Measurements from ENCODE around the gene UCP1. TPM values are rescaled to one million over a fixed set of nuclear protein-coding genes. Genes with fewer than 3 reads are reported as not detected.
"Not testable (repeated sequence)": the region's sequence is repeated elsewhere in the genome, so short reads cannot be mapped to it uniquely, and the experiment has no call there.

The UCP1 gene
- total and polyA plus RNA-seq, 8 donors, result 0.11 TPM; not detected in 7

- whole genome bisulfite sequencing, 2 donors, result 0% methylated on average over 72 to 77 of the region's 77 CpGs
- Histone ChIP-seq H3K27me3 (no peaks in the 10 kb centered on the region), H3K27ac (peak within 1 kb of the TSS; percentile 46 to 77 (median 58)), H3K36me3 (no peaks in the 10 kb centered on the region), H3K9me3 (no peaks in the 10 kb centered on the region), H3K4me1 (peaks cover 0 to 13% (median 4%) of the 10 kb centered on the region in 3 donors), H3K4me3 (peak within 1 kb of the TSS; percentile 65 to 92 (median 84))
- DNase-seq (peak; percentile 97 to 100 (median 98)), FAIRE-seq (peak; percentile 93), ATAC-seq (peak; percentile 100)
- intact Hi-C loops (cut with DNase I), result no loop called here
- peak; percentile 69 to 88 (median 78) for TF ChIP-seq CTCF (IDR thresholded peaks at IDR 0.05)
Measured at GRCh38 chr4:140523857-140524742, 44.7 kb downstream of the UCP1 start, which contains the start of gene ELMOD2. Gene ELMOD2, plus strand, starts transcription at chr4:140524168. Its CDS starts 1,261 bp downstream, at chr4:140525429.

- peak overlapping the region in 1 of 4 donors; percentile 77 for H3K27ac ChIP-seq
- WGBS, 2 donors, result 4 to 5% methylated on average over 8 of the region's 8 CpGs
Measured at GRCh38 chr4:140523370-140523856, 45.3 kb downstream of the UCP1 start.

GRCh38 chr4:140515423-140515822 lies 53.3 kb downstream of the UCP1 start:
- TF ChIP-seq CTCF (IDR thresholded peaks at IDR 0.05), result no peak
- H3K4me1 ChIP-seq, result no peaks in the 10 kb centered on the region
- H3K4me3 ChIP-seq, result no peak overlapping the region
- no peaks in the 10 kb centered on the region for H3K9me3 ChIP-seq
- no peak for FAIRE-seq
- no peaks in the 10 kb centered on the region for H3K27me3 ChIP-seq
- 26 to 48% methylated on average over 1 of the region's 1 CpG for WGBS, 2 donors
- no peak for DNase-seq
- intact Hi-C loops (cut with DNase I), result no loop called here
- no peaks in the 10 kb centered on the region for H3K36me3 ChIP-seq
- no peak for ATAC-seq
- no peak overlapping the region for H3K27ac ChIP-seq

More at GRCh38 chr4:140523370-140523856, 45.3 kb downstream of the UCP1 start:
- peak overlapping the region; percentile 65 to 92 (median 84) for H3K4me3 ChIP-seq
- H3K9me3 ChIP-seq, result no peaks in the 10 kb centered on the region
- FAIRE-seq (no peak), DNase-seq (no peak), ATAC-seq (peak in 3 of 4 donors; percentile 11 to 20 (median 12))
- H3K27me3 ChIP-seq, result no peaks in the 10 kb centered on the region
- no peaks in the 10 kb centered on the region for H3K36me3 ChIP-seq
- no peak for TF ChIP-seq CTCF (IDR thresholded peaks at IDR 0.05)
- intact Hi-C loops (cut with DNase I), result no loop called here
- H3K4me1 ChIP-seq, result peaks cover 0 to 13% (median 4%) of the 10 kb centered on the region in 3 donors

GRCh38 chr4:140513765-140514164 lies 55.0 kb downstream of the UCP1 start:
- intact Hi-C loops (cut with DNase I); H3K36me3 ChIP-seq; FAIRE-seq; H3K27me3 ChIP-seq; H3K27ac ChIP-seq; H3K4me1 ChIP-seq; ATAC-seq; H3K9me3 ChIP-seq; DNase-seq; H3K4me3 ChIP-seq: not testable (repeated sequence)
- WGBS, 2 donors, result 90 to 96% methylated on average over 5 of the region's 5 CpGs

Other genes starting within 250 kb of the UCP1 start
- 10 to 100 TPM; 19.4 to 45.6 (median 35.4) TPM for gene SCOC, start 195.3 kb downstream of the UCP1 start, total RNA-seq
- 10 to 100 TPM; 28.4 to 62.5 TPM for gene SCOC, start 195.3 kb downstream of the UCP1 start, polyA plus RNA-seq
- 1 to 10 TPM in 3 of 6 donors, under 1 TPM in 3; 0.65 to 3.2 (median 1.0) TPM for gene CLGN, start 141.3 kb downstream of the UCP1 start, total RNA-seq
- 1 to 10 TPM; 1.1 to 5.8 TPM for gene CLGN, start 141.3 kb downstream of the UCP1 start, polyA plus RNA-seq
- gene MGAT4D, start 70.7 kb downstream of the UCP1 start, total RNA-seq, result under 1 TPM in 1 of 6 donors, not detected in 5; 0.43 TPM
- gene MGAT4D, start 70.7 kb downstream of the UCP1 start, polyA plus RNA-seq, result not detected
- 10 to 100 TPM in 5 of 6 donors, 1 to 10 TPM in 1; 9.9 to 18.3 (median 13.3) TPM for gene ELMOD2, start 44.8 kb downstream of the UCP1 start, total RNA-seq
- gene ELMOD2, start 44.8 kb downstream of the UCP1 start, polyA plus RNA-seq, result 1 to 10 TPM; 5.0 to 7.5 TPM
- gene TBC1D9, start 187.4 kb upstream of the UCP1 start, total RNA-seq, result 10 to 100 TPM in 2 of 6 donors, 1 to 10 TPM in 4; 8.2 to 17.9 (median 9.8) TPM
- 10 to 100 TPM in 1 of 2 donors, 1 to 10 TPM in 1; 5.3 to 13.0 TPM for gene TBC1D9, start 187.4 kb upstream of the UCP1 start, polyA plus RNA-seq

All from pancreas (tissue), 10 donors.